NB4 (cell line): ENCODE results near the gene GSDME.

Source experiments
- CTCF ChIP-seq: IDR thresholded peaks from one replicate; pipeline ENCODE4 v1.5.1; 2012; ENCODE audit warnings: low read depth, low read length
- MAX ChIP-seq: IDR thresholded peaks from 2 replicates; pipeline ENCODE4 v1.6.1; 2011; ENCODE audit warnings: low read depth, low read length
- POLR2A ChIP-seq: IDR thresholded peaks from 2 replicates; pipeline ENCODE4 v1.6.1; 2011; ENCODE audit warnings: mild to moderate bottlenecking; ENCODE audit not compliant: insufficient read length; ENCODE audit errors: extremely low read depth

- no peak for TF ChIP-seq CTCF
- TF ChIP-seq POLR2A, result no peak
- TF ChIP-seq MAX, result no peak
Observed at GRCh38 chr7:24690251-24690650, 67.0 kb downstream of the GSDME start.
